ENCODE results near the gene TPST1. TPM values are rescaled to one million over a fixed set of nuclear protein-coding genes. Genes with fewer than 3 reads are reported as not detected.

TPST1 gene
- total RNA-seq, 2 experiments from 2014 or later = 1.9 to 2.6 TPM

DNA sequence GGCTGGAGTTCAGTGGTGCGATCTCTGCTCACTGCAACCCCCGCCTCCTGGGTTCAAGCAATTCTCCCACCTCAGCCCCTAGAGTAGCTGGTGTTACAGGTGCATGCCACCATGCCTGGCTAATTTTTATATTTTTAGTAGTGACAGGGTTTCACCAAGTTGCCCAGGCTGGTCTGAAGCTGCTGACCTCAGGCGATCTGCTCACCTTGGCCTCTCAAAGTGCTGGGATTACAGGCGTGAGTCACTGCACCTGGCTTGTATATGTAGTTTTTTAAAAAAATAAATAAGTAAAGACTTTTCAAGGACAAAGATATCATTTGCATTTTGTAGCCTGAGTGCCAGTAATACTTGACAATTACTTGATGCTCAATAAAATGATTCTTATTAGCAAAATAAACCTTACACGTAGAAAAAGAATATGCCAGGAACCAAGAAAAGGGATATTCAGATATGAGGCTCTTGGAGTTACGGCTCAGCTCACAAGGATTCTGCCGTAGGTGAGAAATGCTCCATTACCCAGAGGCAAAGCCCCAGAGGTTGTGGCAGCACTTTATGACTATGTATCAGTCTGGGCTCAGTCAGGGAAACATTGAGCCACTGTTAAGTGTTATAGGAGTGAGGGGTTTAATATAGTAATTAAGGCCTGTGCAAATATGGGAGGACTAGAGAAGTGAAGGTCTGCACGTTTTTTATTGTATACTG, 98.5 kb downstream of the TPST1 start:
- Histone ChIP-seq H3K9me3 (ENCODE audit: control insufficient read depth in 1 of 2, insufficient read depth in 1 of 2, low read length in 2 of 2) (peaks cover 0 to 5% of the 10 kb centered on the region in 2 experiments), H3K36me3 (ENCODE audit: insufficient read depth, low read length) (no peaks in the 10 kb centered on the region), H3K4me1 (ENCODE audit: insufficient read depth, low read length) (no peaks in the 10 kb centered on the region), H3K27me3 (ENCODE audit: control insufficient read depth in 1 of 2, insufficient read depth in 2 of 2, low read length in 2 of 2) (no peaks in the 10 kb centered on the region), H3K4me3 (ENCODE audit: low read length) (no peak overlapping the region), H3K27ac (ENCODE audit: low read depth in 1 of 2, low read length in 2 of 2) (no peak overlapping the region)
- H3K36me3 Mint-ChIP-seq (ENCODE audit: low read depth) = no peaks in the 10 kb centered on the region
- ATAC-seq (ENCODE audit: poor library complexity) (no peak), DNase-seq (no peak)
- no peak overlapping the region for H3K4me3 Mint-ChIP-seq
- H3K4me1 Mint-ChIP-seq (ENCODE audit: low read depth) = no peaks in the 10 kb centered on the region
- CTCF ChIA-PET = no interaction called here
- intact Hi-C loops (cut with DNase I, micrococcal nuclease) = no loop called here
- POLR2A ChIA-PET = no interaction called here
- TF ChIP-seq, protein P1, sequence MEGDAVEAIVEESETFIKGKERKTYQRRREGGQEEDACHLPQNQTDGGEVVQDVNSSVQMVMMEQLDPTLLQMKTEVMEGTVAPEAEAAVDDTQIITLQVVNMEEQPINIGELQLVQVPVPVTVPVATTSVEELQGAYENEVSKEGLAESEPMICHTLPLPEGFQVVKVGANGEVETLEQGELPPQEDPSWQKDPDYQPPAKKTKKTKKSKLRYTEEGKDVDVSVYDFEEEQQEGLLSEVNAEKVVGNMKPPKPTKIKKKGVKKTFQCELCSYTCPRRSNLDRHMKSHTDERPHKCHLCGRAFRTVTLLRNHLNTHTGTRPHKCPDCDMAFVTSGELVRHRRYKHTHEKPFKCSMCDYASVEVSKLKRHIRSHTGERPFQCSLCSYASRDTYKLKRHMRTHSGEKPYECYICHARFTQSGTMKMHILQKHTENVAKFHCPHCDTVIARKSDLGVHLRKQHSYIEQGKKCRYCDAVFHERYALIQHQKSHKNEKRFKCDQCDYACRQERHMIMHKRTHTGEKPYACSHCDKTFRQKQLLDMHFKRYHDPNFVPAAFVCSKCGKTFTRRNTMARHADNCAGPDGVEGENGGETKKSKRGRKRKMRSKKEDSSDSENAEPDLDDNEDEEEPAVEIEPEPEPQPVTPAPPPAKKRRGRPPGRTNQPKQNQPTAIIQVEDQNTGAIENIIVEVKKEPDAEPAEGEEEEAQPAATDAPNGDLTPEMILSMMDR (IDR thresholded peaks at IDR 0.05) = no peak
- H3K27me3 Mint-ChIP-seq = peaks cover 14% of the 10 kb centered on the region
- H3K27ac Mint-ChIP-seq = no peak overlapping the region
- peaks cover 3% of the 10 kb centered on the region for H3K9me3 Mint-ChIP-seq

DNA sequence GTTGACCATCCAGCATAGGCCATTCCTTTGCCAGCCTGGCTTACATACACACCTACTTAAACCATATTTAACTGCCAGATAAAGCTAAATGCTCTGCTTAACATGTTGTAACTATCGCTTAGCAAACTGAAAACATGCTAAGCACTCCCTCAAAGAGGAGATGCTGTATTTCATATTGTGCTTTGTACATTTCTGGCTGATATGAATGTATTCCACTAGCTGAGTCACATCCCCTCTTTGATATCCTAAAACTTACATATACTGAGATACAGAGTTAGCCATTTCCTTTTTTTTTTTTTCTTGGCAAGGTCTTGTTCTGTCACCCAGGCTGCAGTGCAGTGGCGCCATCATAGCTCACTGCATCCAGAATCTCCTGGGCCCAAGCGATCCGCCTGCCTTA, 99.4 kb downstream of the TPST1 start:
- CTCF ChIA-PET = no interaction called here
- Mint-ChIP-seq H3K9me3 (peaks cover under 1% of the 10 kb centered on the region), H3K4me3 (no peak overlapping the region), H3K27ac (no peak overlapping the region), H3K27me3 (peaks cover 14% of the 10 kb centered on the region), H3K36me3 (ENCODE audit: low read depth) (no peaks in the 10 kb centered on the region), H3K4me1 (ENCODE audit: low read depth) (no peaks in the 10 kb centered on the region)
- Histone ChIP-seq H3K9me3 (ENCODE audit: control insufficient read depth in 1 of 2, insufficient read depth in 1 of 2, low read length in 2 of 2) (no peaks in the 10 kb centered on the region), H3K4me3 (ENCODE audit: low read length) (no peak overlapping the region), H3K27me3 (ENCODE audit: control insufficient read depth in 1 of 2, insufficient read depth in 2 of 2, low read length in 2 of 2) (no peaks in the 10 kb centered on the region), H3K27ac (ENCODE audit: low read depth in 1 of 2, low read length in 2 of 2) (no peak overlapping the region), H3K4me1 (ENCODE audit: insufficient read depth, low read length) (no peaks in the 10 kb centered on the region), H3K36me3 (ENCODE audit: insufficient read depth, low read length) (no peaks in the 10 kb centered on the region)
- ATAC-seq (ENCODE audit: poor library complexity) (no peak), DNase-seq (no peak)
- intact Hi-C loops (cut with DNase I, micrococcal nuclease) = no loop called here
- TF ChIP-seq, protein P1 (IDR thresholded peaks at IDR 0.05) = no peak
- POLR2A ChIA-PET = no interaction called here

DNA sequence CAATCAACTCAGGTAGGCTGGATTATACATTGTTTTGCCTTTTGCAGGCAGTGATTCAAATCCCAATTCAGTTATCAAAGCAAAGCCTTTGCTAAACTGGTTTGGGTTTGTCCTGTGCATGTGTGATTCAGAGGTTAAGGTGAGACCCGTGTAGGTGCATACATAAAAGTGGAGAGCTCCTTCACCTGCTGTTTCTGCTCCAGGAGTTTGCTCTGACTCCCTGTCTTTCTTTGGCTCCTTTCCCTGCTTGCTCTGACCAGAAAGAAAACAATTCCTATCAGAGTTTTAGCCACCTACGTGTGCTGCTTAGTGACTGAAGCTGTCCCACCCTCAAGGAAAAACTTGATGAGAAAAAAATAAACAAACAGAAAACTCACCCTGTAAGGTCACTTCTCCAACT, 101.1 kb downstream of the TPST1 start:
- Mint-ChIP-seq H3K4me1 (ENCODE audit: low read depth) (no peaks in the 10 kb centered on the region), H3K36me3 (ENCODE audit: low read depth) (no peaks in the 10 kb centered on the region), H3K27ac (no peak overlapping the region), H3K27me3 (peaks cover 14% of the 10 kb centered on the region), H3K9me3 (no peaks in the 10 kb centered on the region), H3K4me3 (no peak overlapping the region)
- TF ChIP-seq, protein P1 (IDR thresholded peaks at IDR 0.05) = no peak
- Histone ChIP-seq H3K9me3 (ENCODE audit: control insufficient read depth in 1 of 2, insufficient read depth in 1 of 2, low read length in 2 of 2) (no peaks in the 10 kb centered on the region), H3K4me3 (ENCODE audit: low read length) (no peak overlapping the region), H3K27ac (ENCODE audit: low read depth in 1 of 2, low read length in 2 of 2) (no peak overlapping the region), H3K36me3 (ENCODE audit: insufficient read depth, low read length) (no peaks in the 10 kb centered on the region), H3K4me1 (ENCODE audit: insufficient read depth, low read length) (no peaks in the 10 kb centered on the region), H3K27me3 (ENCODE audit: control insufficient read depth in 1 of 2, insufficient read depth in 2 of 2, low read length in 2 of 2) (no peaks in the 10 kb centered on the region)
- DNase-seq = no peak
- intact Hi-C loops (cut with DNase I, micrococcal nuclease) = no loop called here
- no peak for ATAC-seq (ENCODE audit: poor library complexity)
- POLR2A ChIA-PET = no interaction called here
- CTCF ChIA-PET = no interaction called here

Measured in CD4-positive, alpha-beta T cell (primary cell).